ENCODE measurements around the gene DRD2.

DNA sequence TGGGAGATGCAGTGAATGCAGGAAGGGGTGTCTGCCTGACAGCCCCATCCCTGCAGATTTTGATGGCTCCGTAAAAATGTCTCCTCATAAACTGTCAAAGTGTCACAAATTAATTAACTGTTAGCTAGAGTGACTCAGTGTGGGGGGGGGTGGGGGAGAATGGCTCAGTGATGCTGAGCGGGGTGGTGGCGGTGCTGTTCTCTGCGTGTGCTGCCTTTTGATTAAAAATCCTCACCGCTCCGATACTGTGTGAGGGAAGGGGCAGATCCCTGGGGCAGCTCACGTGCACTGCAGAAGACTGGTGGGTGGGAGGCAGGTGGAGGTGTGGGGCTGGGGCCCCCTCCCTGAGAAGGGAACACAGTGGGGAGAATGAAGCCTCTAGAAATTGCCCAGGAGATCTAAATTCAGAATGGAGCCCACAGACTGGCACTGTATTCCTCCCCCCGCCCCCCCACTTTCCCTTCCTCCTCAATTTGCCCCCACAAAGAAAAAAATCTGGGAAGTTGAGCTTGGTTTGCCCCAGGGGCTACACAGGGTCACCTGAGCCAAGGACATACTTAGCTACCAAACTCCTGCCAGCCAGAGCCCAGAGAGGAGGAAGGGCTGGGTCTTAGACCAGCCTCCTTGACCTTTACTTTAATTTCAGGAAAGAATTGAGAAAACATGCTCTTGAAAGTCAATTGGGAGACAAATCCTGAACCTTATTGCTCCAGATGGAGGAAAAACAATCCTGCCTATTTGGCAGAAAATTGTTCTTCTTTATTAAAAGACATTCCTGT, 39.8 kb downstream of the DRD2 start:
- TF ChIP-seq, protein P1, sequence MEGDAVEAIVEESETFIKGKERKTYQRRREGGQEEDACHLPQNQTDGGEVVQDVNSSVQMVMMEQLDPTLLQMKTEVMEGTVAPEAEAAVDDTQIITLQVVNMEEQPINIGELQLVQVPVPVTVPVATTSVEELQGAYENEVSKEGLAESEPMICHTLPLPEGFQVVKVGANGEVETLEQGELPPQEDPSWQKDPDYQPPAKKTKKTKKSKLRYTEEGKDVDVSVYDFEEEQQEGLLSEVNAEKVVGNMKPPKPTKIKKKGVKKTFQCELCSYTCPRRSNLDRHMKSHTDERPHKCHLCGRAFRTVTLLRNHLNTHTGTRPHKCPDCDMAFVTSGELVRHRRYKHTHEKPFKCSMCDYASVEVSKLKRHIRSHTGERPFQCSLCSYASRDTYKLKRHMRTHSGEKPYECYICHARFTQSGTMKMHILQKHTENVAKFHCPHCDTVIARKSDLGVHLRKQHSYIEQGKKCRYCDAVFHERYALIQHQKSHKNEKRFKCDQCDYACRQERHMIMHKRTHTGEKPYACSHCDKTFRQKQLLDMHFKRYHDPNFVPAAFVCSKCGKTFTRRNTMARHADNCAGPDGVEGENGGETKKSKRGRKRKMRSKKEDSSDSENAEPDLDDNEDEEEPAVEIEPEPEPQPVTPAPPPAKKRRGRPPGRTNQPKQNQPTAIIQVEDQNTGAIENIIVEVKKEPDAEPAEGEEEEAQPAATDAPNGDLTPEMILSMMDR (IDR thresholded peaks at IDR 0.05): no peak
- TF ChIP-seq POLR2A (IDR thresholded peaks at IDR 0.05): no peak

Measured in vagina (tissue), 2 donors.